Upper lobe of right lung (tissue), 1 donor: ENCODE results near the gene LARP4B. TPM values are rescaled to one million over a fixed set of nuclear protein-coding genes. Genes with fewer than 3 reads are reported as not detected.

ENCODE experiments used
- ATAC-seq: fragments of 200-7000 bp; cut with Tn5 transposase; one replicate; pipeline ENCODE4 v1.9.1; 2020; ENCODE audit warnings: mild to moderate bottlenecking, moderate library complexity
- DNase-seq: peaks from one replicate; pipeline ENCODE4 v3.0.0-alpha.2; 2020
- H3K27ac ChIP-seq: fragments of 200-600 bp; one replicate; pipeline ENCODE4 v1.8.0; 2022
- H3K27me3 ChIP-seq: fragments of 200-600 bp; one replicate; pipeline ENCODE4 v1.8.0; 2022; ENCODE audit warnings: mild to moderate bottlenecking
- H3K36me3 ChIP-seq: fragments of 200-600 bp; one replicate; pipeline ENCODE4 v1.8.0; 2022
- H3K4me1 ChIP-seq: fragments of 200-600 bp; one replicate; pipeline ENCODE4 v1.8.0; 2022
- H3K4me3 ChIP-seq: fragments of 200-600 bp; one replicate; pipeline ENCODE4 v1.8.0; 2022; ENCODE audit warnings: mild to moderate bottlenecking
- H3K9me3 ChIP-seq: fragments of 200-600 bp; one replicate; pipeline ENCODE4 v1.8.0; 2022
- intact Hi-C: fragments of 100-400 bp; cut with DNase I; formaldehyde crosslinking; loops from one replicate; pipeline ENCODE4 v1.11.0; 2022
- total RNA-seq: library from RNA; stranded (reverse); fragmentation: NEBNext Ultra II Directional; extraction: Animal tissue kit (Norgen Biotek cat#: 25700); gene quantifications from one replicate; pipeline ENCODE4 v1.2.1, GENCODE V29; 2021
- TF ChIP-seq, protein P1 (sequence below): fragments of 200-600 bp; IDR thresholded peaks from one replicate; pipeline ENCODE4 v1.8.0; 2022; ENCODE audit warnings: antibody characterized with exemption
- donor health status: DM: no; HTN: yes; CAD: no; lungs with severe emphysema.

The LARP4B gene
- total RNA-seq, 1 donor from 2014 or later: 126 TPM

DNA sequence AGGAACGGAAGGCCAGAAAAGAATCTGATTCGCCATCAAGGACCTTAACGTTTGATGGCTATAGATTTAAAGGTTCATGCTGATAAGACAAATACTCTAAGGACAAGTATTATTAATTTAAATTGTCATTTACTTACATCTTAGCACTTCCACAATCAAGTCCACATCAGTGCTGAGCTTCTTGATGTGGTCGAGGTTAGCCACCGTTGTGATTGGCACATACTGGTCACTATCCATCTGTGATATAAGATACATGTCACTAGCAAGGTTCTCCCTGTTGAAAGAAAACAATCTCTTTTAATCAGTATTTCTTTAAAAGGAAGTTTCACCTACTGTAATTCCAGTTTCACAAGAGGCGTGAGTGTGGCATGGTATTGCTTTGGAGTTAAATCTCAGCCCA lies 88.7 kb downstream of the LARP4B start:
- no peak overlapping the region for H3K27ac ChIP-seq
- no peak for DNase-seq
- no peak for ATAC-seq
- H3K4me3 ChIP-seq: no peak overlapping the region
- H3K4me1 ChIP-seq: peaks cover 13% of the 10 kb centered on the region
- TF ChIP-seq, protein P1, sequence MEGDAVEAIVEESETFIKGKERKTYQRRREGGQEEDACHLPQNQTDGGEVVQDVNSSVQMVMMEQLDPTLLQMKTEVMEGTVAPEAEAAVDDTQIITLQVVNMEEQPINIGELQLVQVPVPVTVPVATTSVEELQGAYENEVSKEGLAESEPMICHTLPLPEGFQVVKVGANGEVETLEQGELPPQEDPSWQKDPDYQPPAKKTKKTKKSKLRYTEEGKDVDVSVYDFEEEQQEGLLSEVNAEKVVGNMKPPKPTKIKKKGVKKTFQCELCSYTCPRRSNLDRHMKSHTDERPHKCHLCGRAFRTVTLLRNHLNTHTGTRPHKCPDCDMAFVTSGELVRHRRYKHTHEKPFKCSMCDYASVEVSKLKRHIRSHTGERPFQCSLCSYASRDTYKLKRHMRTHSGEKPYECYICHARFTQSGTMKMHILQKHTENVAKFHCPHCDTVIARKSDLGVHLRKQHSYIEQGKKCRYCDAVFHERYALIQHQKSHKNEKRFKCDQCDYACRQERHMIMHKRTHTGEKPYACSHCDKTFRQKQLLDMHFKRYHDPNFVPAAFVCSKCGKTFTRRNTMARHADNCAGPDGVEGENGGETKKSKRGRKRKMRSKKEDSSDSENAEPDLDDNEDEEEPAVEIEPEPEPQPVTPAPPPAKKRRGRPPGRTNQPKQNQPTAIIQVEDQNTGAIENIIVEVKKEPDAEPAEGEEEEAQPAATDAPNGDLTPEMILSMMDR: no peak
- no peaks in the 10 kb centered on the region for H3K9me3 ChIP-seq
- H3K27me3 ChIP-seq: no peaks in the 10 kb centered on the region
- intact Hi-C loops: no loop called here
- peaks cover 79% of the 10 kb centered on the region for H3K36me3 ChIP-seq

DNA sequence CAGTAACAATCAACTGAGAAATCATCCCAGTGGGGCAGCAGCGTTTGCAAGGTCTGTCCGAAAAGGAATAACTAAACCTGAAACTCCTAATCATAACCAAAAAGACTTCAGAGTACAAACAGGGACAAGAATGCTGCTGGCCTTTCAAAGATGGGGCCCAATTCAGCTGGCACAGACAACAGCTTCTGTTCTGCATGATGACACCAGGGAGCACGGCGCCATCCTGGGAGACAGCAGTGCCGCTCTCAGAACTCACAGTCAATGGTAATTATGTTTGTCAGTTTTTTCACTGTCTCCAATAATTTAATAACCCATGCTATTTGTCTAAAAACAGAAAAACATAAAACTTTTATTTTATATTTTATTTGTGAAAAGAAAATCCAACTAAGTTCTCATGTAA lies 90.0 kb downstream of the LARP4B start:
- H3K4me1 ChIP-seq: peaks cover 11% of the 10 kb centered on the region
- H3K27ac ChIP-seq: no peak overlapping the region
- intact Hi-C loops: no loop called here
- no peak overlapping the region for H3K4me3 ChIP-seq
- ATAC-seq (no peak), DNase-seq (no peak)
- no peaks in the 10 kb centered on the region for H3K27me3 ChIP-seq
- peaks cover 76% of the 10 kb centered on the region for H3K36me3 ChIP-seq
- TF ChIP-seq, protein P1: no peak
- H3K9me3 ChIP-seq: no peaks in the 10 kb centered on the region

DNA sequence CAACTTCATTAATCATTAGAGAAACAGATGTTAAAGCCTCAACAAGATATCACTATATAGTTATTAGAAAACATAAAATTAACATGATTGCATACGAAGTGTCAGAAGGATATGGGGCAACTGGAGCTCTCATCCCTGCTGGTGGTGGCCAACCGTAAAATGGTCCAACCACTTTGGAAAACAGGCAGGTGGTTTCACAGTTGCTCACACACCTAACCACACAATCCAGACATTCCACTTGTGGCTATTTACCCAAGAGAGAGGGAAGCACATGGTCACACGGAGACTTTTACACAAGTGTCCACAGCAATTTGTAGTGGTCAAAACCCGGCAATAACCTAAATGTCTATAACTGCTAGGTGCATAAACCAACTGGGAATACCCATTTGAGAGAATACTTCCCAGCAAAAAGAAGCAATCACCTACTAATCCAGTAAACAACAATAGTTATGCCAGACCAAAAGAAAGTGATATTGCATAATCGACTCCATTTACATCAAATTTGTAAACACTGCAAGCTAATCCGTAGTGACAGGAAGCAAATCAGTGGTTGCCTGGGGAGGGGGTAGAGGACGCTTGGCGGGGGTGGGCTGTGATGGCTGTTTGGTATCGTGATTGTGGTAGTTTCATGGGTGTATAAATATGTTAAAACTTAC lies 91.8 kb downstream of the LARP4B start:
- peaks cover 94% of the 10 kb centered on the region for H3K36me3 ChIP-seq
- no peaks in the 10 kb centered on the region for H3K4me1 ChIP-seq
- no peaks in the 10 kb centered on the region for H3K9me3 ChIP-seq
- no peaks in the 10 kb centered on the region for H3K27me3 ChIP-seq
- H3K4me3 ChIP-seq: no peak overlapping the region
- TF ChIP-seq, protein P1: no peak
- DNase-seq: no peak
- H3K27ac ChIP-seq: no peak overlapping the region
- intact Hi-C loops: no loop called here
- peak; percentile 54 for ATAC-seq

DNA sequence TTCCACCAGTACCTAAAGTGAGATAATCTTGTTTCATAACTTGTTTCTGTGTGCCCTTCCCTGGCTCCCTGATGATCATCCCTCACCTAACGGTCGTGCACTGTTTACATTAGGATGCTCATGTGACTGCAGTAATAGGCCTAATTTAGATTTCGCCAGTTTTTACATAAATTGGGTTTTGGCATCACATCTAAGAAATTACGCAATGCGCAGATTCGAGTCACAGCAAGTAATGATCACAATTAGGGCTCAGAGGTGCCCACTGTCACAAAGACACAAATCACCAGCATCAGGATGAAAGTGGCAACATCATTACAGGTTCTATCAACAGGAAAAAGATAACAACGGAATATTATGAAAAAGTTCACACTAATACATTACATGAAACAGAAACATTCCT lies 94.7 kb downstream of the LARP4B start:
- Histone ChIP-seq H3K27me3 (no peaks in the 10 kb centered on the region), H3K27ac (no peak overlapping the region), H3K36me3 (peaks cover 85% of the 10 kb centered on the region), H3K4me3 (no peak overlapping the region), H3K4me1 (no peaks in the 10 kb centered on the region), H3K9me3 (no peaks in the 10 kb centered on the region)
- intact Hi-C loops: no loop called here
- TF ChIP-seq, protein P1: no peak
- DNase-seq: no peak
- ATAC-seq: no peak

DNA sequence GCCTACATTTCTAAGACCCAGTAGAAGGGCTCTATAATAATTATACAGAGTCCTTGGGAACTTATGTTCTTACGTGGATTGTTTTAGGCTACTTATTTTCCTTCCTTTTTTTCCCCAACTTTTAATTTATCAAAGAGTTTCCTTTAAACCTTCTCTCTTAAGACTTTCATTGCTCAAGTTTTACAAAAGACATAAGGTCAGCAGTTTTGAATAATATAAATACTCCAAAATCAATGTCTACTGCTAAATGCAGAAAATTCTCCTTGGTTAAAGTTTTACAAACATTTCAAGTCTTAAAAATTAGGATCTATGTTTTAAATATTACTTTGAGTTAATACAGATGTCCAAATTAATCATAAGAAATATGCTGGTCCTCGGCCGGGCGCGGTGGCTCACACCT lies 97.0 kb downstream of the LARP4B start:
- no peak overlapping the region for H3K4me3 ChIP-seq
- TF ChIP-seq, protein P1: no peak
- ATAC-seq (no peak), DNase-seq (no peak)
- no peak overlapping the region for H3K27ac ChIP-seq
- H3K27me3 ChIP-seq: no peaks in the 10 kb centered on the region
- no peaks in the 10 kb centered on the region for H3K4me1 ChIP-seq
- peaks cover 84% of the 10 kb centered on the region for H3K36me3 ChIP-seq
- H3K9me3 ChIP-seq: no peaks in the 10 kb centered on the region
- intact Hi-C loops: no loop called here

DNA sequence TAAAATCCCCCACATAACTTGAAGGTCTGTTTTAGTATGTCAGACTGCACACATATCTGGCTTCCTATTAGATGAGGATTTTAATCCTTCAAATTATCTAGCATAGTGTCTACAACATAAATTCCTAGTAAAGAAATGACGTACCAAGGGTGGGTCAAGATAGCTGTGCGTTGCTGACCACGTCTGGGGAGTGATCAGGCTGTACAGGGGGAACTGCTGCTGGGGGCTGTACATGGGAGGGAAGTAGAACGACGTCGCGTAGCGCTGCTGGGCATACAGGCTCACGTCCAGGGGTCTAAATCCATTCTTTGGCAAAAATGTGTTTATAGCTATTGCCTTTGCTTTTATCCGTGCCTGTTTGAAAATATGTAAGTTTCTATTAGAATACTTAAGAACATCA lies 102.3 kb downstream of the LARP4B start:
- Histone ChIP-seq H3K4me1 (no peaks in the 10 kb centered on the region), H3K27me3 (no peaks in the 10 kb centered on the region), H3K27ac (no peak overlapping the region), H3K9me3 (no peaks in the 10 kb centered on the region), H3K36me3 (peaks cover 89% of the 10 kb centered on the region), H3K4me3 (no peak overlapping the region)
- TF ChIP-seq, protein P1: no peak
- DNase-seq: no peak
- ATAC-seq: no peak
- intact Hi-C loops: no loop called here
